ENCODE data around the gene FN1. TPM values are rescaled to one million over a fixed set of nuclear protein-coding genes. Genes with fewer than 3 reads are reported as not detected.

The FN1 gene
- total RNA-seq, 4 donors from 2014 or later, result 272 to 709 (median 375) TPM

DNA sequence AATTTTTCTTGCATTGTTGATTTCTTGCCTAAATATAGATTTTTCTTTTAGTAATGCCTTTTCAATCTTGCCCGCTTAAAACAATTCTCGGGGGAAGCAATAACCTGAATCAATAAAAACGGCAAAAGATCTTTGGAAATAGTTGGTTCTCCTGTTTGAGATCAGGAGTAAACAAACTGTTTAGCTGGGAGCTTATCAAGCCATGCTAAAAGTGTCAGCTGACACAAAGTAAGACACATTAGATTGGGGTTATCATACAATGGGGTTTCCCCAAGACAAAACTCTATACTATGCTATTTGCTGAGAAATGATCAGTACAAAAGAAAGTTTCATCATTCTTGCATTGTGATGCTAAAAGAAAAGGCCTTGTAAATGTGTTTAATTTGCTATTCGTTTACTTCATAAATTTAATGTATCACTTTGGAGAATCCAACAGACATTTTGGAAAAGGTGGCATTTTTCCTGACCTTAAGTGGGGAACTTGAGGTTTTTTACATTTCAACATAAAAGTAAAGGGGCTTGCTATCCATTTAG, 77.5 kb downstream of the FN1 start:
- 85 to 91% methylated on average over 4 of the region's 4 CpGs for WGBS, 2 donors
- no peak for TF ChIP-seq POLR2A (IDR thresholded peaks at IDR 0.05)
- TF ChIP-seq, protein P1, sequence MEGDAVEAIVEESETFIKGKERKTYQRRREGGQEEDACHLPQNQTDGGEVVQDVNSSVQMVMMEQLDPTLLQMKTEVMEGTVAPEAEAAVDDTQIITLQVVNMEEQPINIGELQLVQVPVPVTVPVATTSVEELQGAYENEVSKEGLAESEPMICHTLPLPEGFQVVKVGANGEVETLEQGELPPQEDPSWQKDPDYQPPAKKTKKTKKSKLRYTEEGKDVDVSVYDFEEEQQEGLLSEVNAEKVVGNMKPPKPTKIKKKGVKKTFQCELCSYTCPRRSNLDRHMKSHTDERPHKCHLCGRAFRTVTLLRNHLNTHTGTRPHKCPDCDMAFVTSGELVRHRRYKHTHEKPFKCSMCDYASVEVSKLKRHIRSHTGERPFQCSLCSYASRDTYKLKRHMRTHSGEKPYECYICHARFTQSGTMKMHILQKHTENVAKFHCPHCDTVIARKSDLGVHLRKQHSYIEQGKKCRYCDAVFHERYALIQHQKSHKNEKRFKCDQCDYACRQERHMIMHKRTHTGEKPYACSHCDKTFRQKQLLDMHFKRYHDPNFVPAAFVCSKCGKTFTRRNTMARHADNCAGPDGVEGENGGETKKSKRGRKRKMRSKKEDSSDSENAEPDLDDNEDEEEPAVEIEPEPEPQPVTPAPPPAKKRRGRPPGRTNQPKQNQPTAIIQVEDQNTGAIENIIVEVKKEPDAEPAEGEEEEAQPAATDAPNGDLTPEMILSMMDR (IDR thresholded peaks at IDR 0.05), result no peak
- no peak for TF ChIP-seq EP300 (IDR thresholded peaks at IDR 0.05)
- no peak for DNase-seq (ENCODE audit: low spot score in 2 of 2)
- no peak overlapping the region for H3K27ac ChIP-seq
- H3K9me3 ChIP-seq, result no peaks in the 10 kb centered on the region
- H3K27me3 ChIP-seq, result no peaks in the 10 kb centered on the region
- peaks cover 0 to 71% (median 0%) of the 10 kb centered on the region in 3 donors for H3K36me3 ChIP-seq
- H3K4me3 ChIP-seq, result no peak overlapping the region
- H3K4me1 ChIP-seq, result no peaks in the 10 kb centered on the region

DNA sequence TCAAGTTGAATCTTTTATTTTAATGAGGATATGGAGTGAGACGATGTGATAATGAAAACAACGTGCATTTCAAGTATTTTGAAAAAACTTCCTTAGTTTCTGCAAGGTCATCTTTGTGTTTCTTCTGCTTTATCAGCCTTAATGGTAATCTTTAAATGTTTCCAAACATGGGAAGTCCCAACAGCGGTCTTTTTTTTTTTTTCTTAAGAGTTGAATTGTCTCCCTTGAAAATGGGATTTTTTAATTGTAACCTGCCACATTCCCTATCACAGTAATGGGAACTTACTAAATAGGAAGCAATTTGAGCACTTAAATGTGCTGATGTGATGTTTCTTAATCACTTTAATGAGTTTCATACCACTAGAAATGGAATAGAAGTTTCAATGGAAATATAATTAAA, 78.2 kb downstream of the FN1 start:
- Histone ChIP-seq H3K27me3 (no peaks in the 10 kb centered on the region), H3K4me3 (no peak overlapping the region), H3K36me3 (peaks cover 0 to 68% (median 0%) of the 10 kb centered on the region in 3 donors), H3K9me3 (no peaks in the 10 kb centered on the region), H3K27ac (no peak overlapping the region), H3K4me1 (no peaks in the 10 kb centered on the region)
- DNase-seq (ENCODE audit: low spot score in 2 of 2), result no peak
- no peak for TF ChIP-seq POLR2A (IDR thresholded peaks at IDR 0.05)
- TF ChIP-seq EP300 (IDR thresholded peaks at IDR 0.05), result no peak
- TF ChIP-seq, protein P1 (IDR thresholded peaks at IDR 0.05), result no peak
- 69 to 72% methylated on average over 3 of the region's 3 CpGs for WGBS, 2 donors

DNA sequence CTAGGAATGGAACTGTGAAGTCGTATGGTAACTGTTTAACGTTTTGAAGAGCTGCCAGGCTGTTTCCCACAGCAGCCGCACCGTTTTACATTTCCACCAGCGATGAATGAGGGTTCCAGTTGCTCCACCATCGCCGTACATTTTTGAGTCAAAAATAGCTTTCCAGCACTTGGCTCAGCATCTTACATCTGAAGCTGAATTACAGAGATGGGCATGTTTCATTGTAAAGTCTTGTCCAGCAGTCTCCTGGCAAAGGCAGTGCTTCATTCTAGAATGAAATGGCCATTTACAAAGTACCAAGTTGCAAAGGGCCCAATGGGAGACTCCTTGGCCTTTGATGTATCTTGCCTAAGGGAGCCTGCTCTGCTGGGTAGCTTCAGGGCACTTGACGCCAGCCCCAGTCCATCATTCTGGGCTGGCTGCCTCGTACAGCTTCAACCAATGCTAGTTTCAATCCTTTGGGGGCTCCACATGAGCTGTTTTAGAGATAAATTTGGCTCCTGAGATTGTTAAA, 78.9 kb downstream of the FN1 start:
- TF ChIP-seq POLR2A (IDR thresholded peaks at IDR 0.05), result no peak
- TF ChIP-seq, protein P1 (IDR thresholded peaks at IDR 0.05), result no peak

DNA sequence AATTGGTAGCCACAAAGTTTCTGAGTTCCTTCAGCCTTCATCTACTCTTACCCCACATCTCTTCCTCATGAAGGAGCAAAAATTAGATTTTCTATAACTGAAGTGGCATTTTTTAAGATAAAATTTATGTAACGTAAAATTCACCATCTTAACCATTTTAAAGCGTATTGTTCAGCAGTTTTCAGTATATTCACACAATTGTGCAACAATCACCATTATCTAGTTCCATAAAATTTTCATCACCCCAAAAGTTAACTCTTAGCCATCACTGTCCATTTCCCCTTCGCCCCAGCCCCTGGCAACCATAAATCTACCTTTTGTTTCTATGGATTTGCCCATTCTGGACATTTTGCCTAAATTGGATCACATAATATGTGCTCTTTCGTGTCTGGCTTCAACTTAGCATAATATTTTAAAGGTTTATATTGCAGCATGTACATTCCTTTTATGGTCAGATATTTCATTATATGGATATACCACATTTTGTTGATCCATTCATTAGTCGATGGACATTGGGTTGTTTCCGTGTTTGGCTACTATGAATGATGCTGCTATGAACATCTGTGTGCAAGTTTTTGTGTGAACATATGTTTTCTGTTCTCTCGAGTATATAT, 79.4 kb downstream of the FN1 start:
- H3K27me3 ChIP-seq, result no peaks in the 10 kb centered on the region
- H3K9me3 ChIP-seq, result no peaks in the 10 kb centered on the region
- peaks cover 0 to 64% (median 0%) of the 10 kb centered on the region in 3 donors for H3K36me3 ChIP-seq
- no peak for DNase-seq (ENCODE audit: low spot score in 2 of 2)
- 89 to 96% methylated on average over 7 of the region's 7 CpGs for WGBS, 2 donors
- H3K27ac ChIP-seq, result no peak overlapping the region
- no peaks in the 10 kb centered on the region for H3K4me1 ChIP-seq
- no peak overlapping the region for H3K4me3 ChIP-seq
- TF ChIP-seq, protein P1 (IDR thresholded peaks at IDR 0.05), result no peak
- TF ChIP-seq EP300 (IDR thresholded peaks at IDR 0.05) (no peak), POLR2A (IDR thresholded peaks at IDR 0.05) (no peak)

More for the DNA sequence above, 78.9 kb downstream of the FN1 start:
- no peak overlapping the region for H3K4me3 ChIP-seq
- H3K4me1 ChIP-seq, result no peaks in the 10 kb centered on the region
- no peak overlapping the region for H3K27ac ChIP-seq
- H3K9me3 ChIP-seq, result no peaks in the 10 kb centered on the region
- peaks cover 0 to 63% (median 0%) of the 10 kb centered on the region in 3 donors for H3K36me3 ChIP-seq
- no peaks in the 10 kb centered on the region for H3K27me3 ChIP-seq
- WGBS, 2 donors, result 82% methylated on average over 9 of the region's 9 CpGs
- no peak for DNase-seq (ENCODE audit: low spot score in 2 of 2)

DNA sequence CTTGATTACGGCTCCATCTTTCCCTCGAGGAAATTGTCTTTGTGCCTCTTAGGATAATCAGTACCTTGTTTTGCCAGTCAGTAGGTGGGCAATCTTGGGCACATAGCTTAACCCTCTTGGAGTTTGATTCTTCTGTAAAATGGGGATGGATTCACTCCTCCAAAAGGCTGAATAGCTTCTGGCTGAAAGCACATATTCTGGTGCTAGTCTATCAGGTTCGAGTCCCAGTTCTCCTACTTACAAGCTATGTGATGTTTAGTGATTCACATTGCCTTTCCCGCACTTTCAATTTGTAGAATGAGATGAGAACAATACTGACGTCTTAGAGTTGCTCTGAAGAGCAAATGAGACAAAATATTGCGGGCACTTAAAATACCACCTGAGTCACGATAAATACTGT, 80.1 kb downstream of the FN1 start:
- Histone ChIP-seq H3K4me1 (no peaks in the 10 kb centered on the region), H3K9me3 (no peaks in the 10 kb centered on the region), H3K4me3 (no peak overlapping the region), H3K36me3 (peaks cover 0 to 64% (median 0%) of the 10 kb centered on the region in 3 donors), H3K27me3 (no peaks in the 10 kb centered on the region), H3K27ac (no peak overlapping the region)
- whole genome bisulfite sequencing, 2 donors, result 91 to 94% methylated on average over 7 of the region's 7 CpGs
- no peak for DNase-seq (ENCODE audit: low spot score in 2 of 2)
- no peak for TF ChIP-seq EP300 (IDR thresholded peaks at IDR 0.05)
- TF ChIP-seq POLR2A (IDR thresholded peaks at IDR 0.05), result no peak
- TF ChIP-seq, protein P1 (IDR thresholded peaks at IDR 0.05), result no peak
